ENCODE data around the gene LSR.
"Not testable (repeated sequence)": the region's sequence is repeated elsewhere in the genome, so short reads cannot be mapped to it uniquely, and the experiment has no call there.

LSR gene

DNA sequence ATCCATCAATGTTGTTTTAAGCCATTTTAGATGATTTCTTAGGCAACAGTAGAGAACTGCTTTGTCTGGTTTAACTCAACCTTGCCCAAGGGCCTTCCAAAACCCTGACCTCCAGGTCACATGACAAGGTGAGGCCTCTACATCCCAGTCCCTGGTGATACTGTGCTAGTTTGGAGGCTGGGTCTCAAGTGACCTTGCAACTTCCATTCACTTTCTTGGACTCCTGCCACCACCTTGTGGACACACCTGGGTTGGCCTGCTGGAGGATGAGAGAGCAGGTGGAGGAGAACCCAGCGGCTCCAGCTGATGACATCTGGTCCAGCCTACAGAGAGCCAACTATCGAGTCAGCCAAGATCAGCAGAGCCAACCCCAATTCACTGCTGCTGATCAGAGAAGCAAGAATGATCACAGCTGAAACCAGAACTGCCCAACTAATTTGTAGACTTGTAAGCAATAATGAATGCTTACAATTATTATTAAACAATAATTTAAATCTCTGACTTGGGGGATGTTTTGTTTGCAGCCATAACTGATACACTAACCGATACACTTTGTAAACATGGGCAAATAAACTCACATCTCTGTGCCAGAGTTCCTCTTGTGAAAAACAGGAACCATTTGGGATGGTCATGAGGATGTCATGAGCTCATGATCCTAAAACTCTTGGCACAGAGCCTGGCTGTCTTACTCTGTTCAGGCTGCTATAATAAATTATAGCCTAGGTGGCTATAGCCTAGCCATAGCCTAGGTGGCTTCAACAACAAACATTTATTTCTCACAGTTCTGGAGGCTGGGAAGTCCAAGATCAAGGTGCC is 31.8 kb upstream of the LSR start:
- FAIRE-seq (peak; percentile 9), DNase-seq (ENCODE audit: insufficient read length, low spot score) (no peak)
- no peak for TF ChIP-seq SPI1 (IDR thresholded peaks at IDR 0.05; ENCODE audit: low read depth, low read length)
- no peak for TF ChIP-seq POLR2A (IDR thresholded peaks at IDR 0.05; ENCODE audit: low read depth, low read length)
- no peak for TF ChIP-seq TAF1 (IDR thresholded peaks at IDR 0.05; ENCODE audit: low read depth, low read length)
- no peak for TF ChIP-seq PAX5 (IDR thresholded peaks at IDR 0.05; ENCODE audit: insufficient read depth, low read length, severe bottlenecking)
- no peak for TF ChIP-seq POLR2AphosphoS5 (IDR thresholded peaks at IDR 0.05; ENCODE audit: low read depth, low read length)
- no peak for TF ChIP-seq POU2F2 (IDR thresholded peaks at IDR 0.05; ENCODE audit: low read depth, low read length)

DNA sequence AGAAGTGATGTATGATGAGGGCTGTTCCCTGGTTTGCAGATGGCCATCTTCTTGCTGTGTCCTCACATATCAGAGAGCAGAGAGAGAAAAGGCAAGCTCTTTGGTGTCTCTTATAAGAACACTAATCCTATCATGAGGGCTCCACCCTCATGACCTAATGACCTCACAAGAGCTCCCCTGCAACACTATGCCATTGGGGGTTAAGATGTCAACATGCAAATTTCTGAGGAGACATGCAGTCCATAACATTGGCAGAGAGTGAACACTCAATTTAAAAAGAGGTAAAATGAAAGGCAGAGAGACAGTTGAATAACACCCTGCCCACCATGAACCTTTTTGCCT is 31.2 kb upstream of the LSR start:
- no peak for TF ChIP-seq POLR2AphosphoS5 (IDR thresholded peaks at IDR 0.05; ENCODE audit: low read depth, low read length)
- no peak for TF ChIP-seq POLR2A (IDR thresholded peaks at IDR 0.05; ENCODE audit: low read depth, low read length)
- no peak for TF ChIP-seq TAF1 (IDR thresholded peaks at IDR 0.05; ENCODE audit: low read depth, low read length)
- no peak for TF ChIP-seq POU2F2 (IDR thresholded peaks at IDR 0.05; ENCODE audit: low read depth, low read length)
- TF ChIP-seq SPI1 (IDR thresholded peaks at IDR 0.05; ENCODE audit: low read depth, low read length): no peak
- no peak for TF ChIP-seq PAX5 (IDR thresholded peaks at IDR 0.05; ENCODE audit: insufficient read depth, low read length, severe bottlenecking)
- DNase-seq (ENCODE audit: insufficient read length, low spot score): no peak
- no peak for FAIRE-seq

- DNase-seq (ENCODE audit: insufficient read length, low spot score) (no peak), FAIRE-seq (no peak)
- TF ChIP-seq POLR2AphosphoS5 (IDR thresholded peaks at IDR 0.05; ENCODE audit: low read depth, low read length) (no peak), POU2F2 (IDR thresholded peaks at IDR 0.05; ENCODE audit: low read depth, low read length) (no peak), SPI1 (IDR thresholded peaks at IDR 0.05; ENCODE audit: low read depth, low read length) (no peak), TAF1 (IDR thresholded peaks at IDR 0.05; ENCODE audit: low read depth, low read length) (no peak), PAX5 (IDR thresholded peaks at IDR 0.05; ENCODE audit: insufficient read depth, low read length, severe bottlenecking) (no peak), POLR2A (IDR thresholded peaks at IDR 0.05; ENCODE audit: low read depth, low read length) (no peak)
Measured at GRCh38 chr19:35219008-35219407, 29.8 kb upstream of the LSR start.

- DNase-seq (ENCODE audit: insufficient read length, low spot score) (no peak), FAIRE-seq (no peak)
- no peak for TF ChIP-seq POLR2AphosphoS5 (IDR thresholded peaks at IDR 0.05; ENCODE audit: low read depth, low read length)
- TF ChIP-seq SPI1 (IDR thresholded peaks at IDR 0.05; ENCODE audit: low read depth, low read length): no peak
- no peak for TF ChIP-seq POLR2A (IDR thresholded peaks at IDR 0.05; ENCODE audit: low read depth, low read length)
- TF ChIP-seq PAX5 (IDR thresholded peaks at IDR 0.05; ENCODE audit: insufficient read depth, low read length, severe bottlenecking): no peak
- no peak for TF ChIP-seq POU2F2 (IDR thresholded peaks at IDR 0.05; ENCODE audit: low read depth, low read length)
- no peak for TF ChIP-seq TAF1 (IDR thresholded peaks at IDR 0.05; ENCODE audit: low read depth, low read length)
Measured at GRCh38 chr19:35220315-35220921, 28.4 kb upstream of the LSR start.

DNA sequence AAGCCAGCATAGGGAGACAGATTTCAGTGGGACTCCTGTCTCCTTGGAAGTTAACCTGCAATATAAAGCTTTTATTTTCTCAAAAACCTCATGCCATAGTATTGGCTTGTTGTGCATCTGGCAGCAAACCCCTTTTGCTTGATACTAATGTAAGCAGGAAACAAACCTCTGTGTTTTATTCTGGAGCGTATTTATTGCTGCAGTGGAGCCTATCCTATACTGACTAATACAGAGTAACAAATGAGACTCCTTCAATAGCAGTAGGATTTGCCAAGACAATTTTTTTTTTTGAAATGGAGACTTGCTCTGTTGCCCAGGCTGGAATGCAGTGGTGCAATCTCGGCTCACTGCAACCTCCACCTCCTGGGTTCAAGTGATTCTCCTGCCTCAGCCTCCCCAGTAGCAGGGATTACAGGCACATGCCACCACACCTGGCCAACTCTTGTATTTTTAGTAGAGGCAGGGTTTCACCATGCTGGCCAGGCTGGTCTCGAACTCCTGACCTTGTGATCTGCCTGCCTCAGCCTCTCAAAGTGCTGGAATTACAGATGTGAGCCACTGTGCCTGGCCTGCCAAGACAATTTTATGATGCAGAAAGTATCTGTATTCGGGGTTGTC is 27.7 kb upstream of the LSR start:
- not testable (repeated sequence) for DNase-seq (ENCODE audit: insufficient read length, low spot score); FAIRE-seq

- DNase-seq (ENCODE audit: insufficient read length, low spot score): no peak
- no peak for FAIRE-seq
- TF ChIP-seq TAF1 (IDR thresholded peaks at IDR 0.05; ENCODE audit: low read depth, low read length) (no peak), POLR2AphosphoS5 (IDR thresholded peaks at IDR 0.05; ENCODE audit: low read depth, low read length) (no peak), POLR2A (IDR thresholded peaks at IDR 0.05; ENCODE audit: low read depth, low read length) (no peak), PAX5 (IDR thresholded peaks at IDR 0.05; ENCODE audit: insufficient read depth, low read length, severe bottlenecking) (no peak), SPI1 (IDR thresholded peaks at IDR 0.05; ENCODE audit: low read depth, low read length) (no peak), POU2F2 (IDR thresholded peaks at IDR 0.05; ENCODE audit: low read depth, low read length) (no peak)
Measured at GRCh38 chr19:35222373-35223015, 26.3 kb upstream of the LSR start.

DNA sequence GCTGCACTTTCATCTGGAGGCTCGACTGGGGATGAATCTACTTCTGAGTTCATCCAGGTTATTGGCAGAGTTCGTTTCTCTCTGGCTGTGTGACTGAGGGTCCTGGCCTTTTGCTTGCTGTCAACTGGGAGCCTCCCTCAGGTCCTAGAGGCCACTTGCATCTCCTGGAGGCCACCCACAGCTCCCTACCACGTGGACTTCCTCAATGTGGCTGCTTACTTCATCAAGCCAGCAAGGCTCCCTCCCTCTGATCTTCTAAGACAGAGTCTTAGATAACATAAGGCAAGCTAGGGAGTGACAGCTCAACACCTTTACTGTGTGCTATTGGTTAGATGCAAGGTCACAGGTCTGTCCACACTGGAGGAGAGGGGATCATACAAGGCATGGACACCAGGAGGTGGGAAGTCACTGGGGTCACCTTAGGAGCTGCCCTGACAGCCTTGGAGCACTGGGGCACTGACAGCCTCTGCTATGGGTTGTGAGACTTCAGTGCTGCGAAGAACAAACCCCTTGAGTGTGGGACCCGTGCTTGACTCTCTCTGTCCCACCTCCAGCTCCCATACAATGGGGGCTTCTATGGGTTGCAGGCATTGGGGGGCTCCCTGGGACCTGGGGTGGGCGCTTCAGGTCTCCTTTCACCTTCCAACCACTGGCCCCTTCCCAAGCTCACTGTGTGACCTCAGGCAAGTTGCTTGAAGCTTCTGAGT is 25.6 kb upstream of the LSR start:
- DNase-seq (ENCODE audit: insufficient read length, low spot score) (no peak), FAIRE-seq (no peak)
- TF ChIP-seq SPI1 (IDR thresholded peaks at IDR 0.05; ENCODE audit: low read depth, low read length) (no peak), POLR2A (IDR thresholded peaks at IDR 0.05; ENCODE audit: low read depth, low read length) (no peak), POLR2AphosphoS5 (IDR thresholded peaks at IDR 0.05; ENCODE audit: low read depth, low read length) (no peak)

GRCh38 chr19:35223862-35224505 is 24.8 kb upstream of the LSR start:
- no peak for FAIRE-seq
- DNase-seq (ENCODE audit: insufficient read length, low spot score): no peak
- no peak for TF ChIP-seq POLR2A (IDR thresholded peaks at IDR 0.05; ENCODE audit: low read depth, low read length)
- TF ChIP-seq TAF1 (IDR thresholded peaks at IDR 0.05; ENCODE audit: low read depth, low read length): no peak
- TF ChIP-seq POU2F2 (IDR thresholded peaks at IDR 0.05; ENCODE audit: low read depth, low read length): no peak
- TF ChIP-seq PAX5 (IDR thresholded peaks at IDR 0.05; ENCODE audit: insufficient read depth, low read length, severe bottlenecking): no peak
- no peak for TF ChIP-seq POLR2AphosphoS5 (IDR thresholded peaks at IDR 0.05; ENCODE audit: low read depth, low read length)
- no peak for TF ChIP-seq SPI1 (IDR thresholded peaks at IDR 0.05; ENCODE audit: low read depth, low read length)

Measured in GM12891 (cell line).